Fibroblast of lung (primary cell): ENCODE data around the gene C20orf204. TPM values are rescaled to one million over a fixed set of nuclear protein-coding genes. Genes with fewer than 3 reads are reported as not detected.

Experiments used
- DNase-seq, 2 donors: peaks; one replicate each; pipeline versions ENCODE4 v3.0.0 to v3.0.0-alpha.2; 2010; ENCODE audit warnings: low read depth in 2 of 2
- H2AFZ ChIP-seq: 2 replicates; pipeline ENCODE4 v1.5.1; 2012; ENCODE audit warnings: low read length, control low read depth, inconsistent platforms
- H3K27ac ChIP-seq: 2 replicates; pipeline ENCODE4 v1.5.1; 2011; ENCODE audit warnings: low read length, control low read depth; ENCODE audit not compliant: insufficient read depth
- H3K27me3 ChIP-seq: 2 replicates; pipeline ENCODE4 v1.5.1; 2011; ENCODE audit warnings: mild to moderate bottlenecking, low read length; ENCODE audit not compliant: control insufficient read depth, insufficient read depth
- H3K36me3 ChIP-seq: 2 replicates; pipeline ENCODE4 v1.5.1; 2011; ENCODE audit warnings: low read length; ENCODE audit not compliant: control insufficient read depth, insufficient read depth
- H3K4me1 ChIP-seq: 2 replicates; pipeline ENCODE4 v1.5.1; 2011; ENCODE audit warnings: low read length; ENCODE audit not compliant: control insufficient read depth, insufficient read depth; ENCODE audit errors: extremely low read depth
- H3K4me2 ChIP-seq: 2 replicates; pipeline ENCODE4 v1.5.1; 2011; ENCODE audit warnings: low read length, control low read depth; ENCODE audit not compliant: insufficient read depth; ENCODE audit errors: extremely low read depth
- H3K4me3 ChIP-seq, 4 experiments: fragments of 200-600 bp in 1 of 4; sonication (generic) in 1 of 4; replicated peaks in 1 of 4; 2 replicates each; pipeline ENCODE4 v1.5.1; 2011 to 2016; ENCODE audit warnings: low read length in 4 of 4, low read depth in 3 of 4, mild to moderate bottlenecking in 3 of 4, control low read depth in 2 of 4, inconsistent platforms in 1 of 4, mixed read lengths in 1 of 4; ENCODE audit not compliant: insufficient read depth in 1 of 4; ENCODE audit errors: control extremely low read depth in 1 of 4
- H3K79me2 ChIP-seq: 2 replicates; pipeline ENCODE4 v1.5.1; 2012; ENCODE audit warnings: mild to moderate bottlenecking, low read length, inconsistent platforms; ENCODE audit not compliant: control insufficient read depth, insufficient read depth
- H3K9ac ChIP-seq: 2 replicates; pipeline ENCODE4 v1.5.1; 2011; ENCODE audit warnings: mild to moderate bottlenecking, low read length, control low read depth; ENCODE audit not compliant: insufficient read depth
- H3K9me3 ChIP-seq: 2 replicates; pipeline ENCODE4 v1.5.1; 2012; ENCODE audit warnings: low read depth, low read length; ENCODE audit not compliant: control insufficient read depth, insufficient read depth
- H4K20me1 ChIP-seq: 2 replicates; pipeline ENCODE4 v1.5.1; 2011; ENCODE audit warnings: low read length; ENCODE audit not compliant: control insufficient read depth, insufficient read depth; ENCODE audit errors: extremely low read depth
- EZH2 ChIP-seq: IDR thresholded peaks from 2 replicates; pipeline ENCODE4 v1.5.1; 2012; ENCODE audit warnings: low read length, control low read depth, mild to moderate bottlenecking; ENCODE audit errors: missing control alignments
- polyA plus RNA-seq, 2 donors: library from polyadenylated mRNA; depleted of rRNA in 1 of 2; stranded (reverse) in 1 of 2; unstranded in 1 of 2; fragments of >200 nt; gene quantifications; 2 replicates each; pipeline ENCODE4 v1.2.1, GENCODE V29; 2011 to 2012; ENCODE audit warnings: missing spikeins in 1 of 2
- total RNA-seq: library from RNA; depleted of rRNA; stranded (reverse); fragments of >200 nt; gene quantifications from 2 replicates; pipeline ENCODE4 v1.2.1, GENCODE V29; 2014
- TF ChIP-seq, protein P1 (sequence below), 2 donors: IDR thresholded peaks in 1 of 2; conservative IDR thresholded peaks in 1 of 2; 1 replicate in 1 of 2; 2 replicates in 1 of 2; pipeline ENCODE4 v1.5.1; 2011 to 2012; ENCODE audit warnings: low read length in 2 of 2, control low read depth in 1 of 2, inconsistent platforms in 1 of 2, low read depth in 1 of 2, mild to moderate bottlenecking in 1 of 2

C20orf204 gene
- total and polyA plus RNA-seq, 2 donors (not counting 1 experiment from before 2014, with no cell fraction given) = 0.02 to 0.66 TPM

DNA sequence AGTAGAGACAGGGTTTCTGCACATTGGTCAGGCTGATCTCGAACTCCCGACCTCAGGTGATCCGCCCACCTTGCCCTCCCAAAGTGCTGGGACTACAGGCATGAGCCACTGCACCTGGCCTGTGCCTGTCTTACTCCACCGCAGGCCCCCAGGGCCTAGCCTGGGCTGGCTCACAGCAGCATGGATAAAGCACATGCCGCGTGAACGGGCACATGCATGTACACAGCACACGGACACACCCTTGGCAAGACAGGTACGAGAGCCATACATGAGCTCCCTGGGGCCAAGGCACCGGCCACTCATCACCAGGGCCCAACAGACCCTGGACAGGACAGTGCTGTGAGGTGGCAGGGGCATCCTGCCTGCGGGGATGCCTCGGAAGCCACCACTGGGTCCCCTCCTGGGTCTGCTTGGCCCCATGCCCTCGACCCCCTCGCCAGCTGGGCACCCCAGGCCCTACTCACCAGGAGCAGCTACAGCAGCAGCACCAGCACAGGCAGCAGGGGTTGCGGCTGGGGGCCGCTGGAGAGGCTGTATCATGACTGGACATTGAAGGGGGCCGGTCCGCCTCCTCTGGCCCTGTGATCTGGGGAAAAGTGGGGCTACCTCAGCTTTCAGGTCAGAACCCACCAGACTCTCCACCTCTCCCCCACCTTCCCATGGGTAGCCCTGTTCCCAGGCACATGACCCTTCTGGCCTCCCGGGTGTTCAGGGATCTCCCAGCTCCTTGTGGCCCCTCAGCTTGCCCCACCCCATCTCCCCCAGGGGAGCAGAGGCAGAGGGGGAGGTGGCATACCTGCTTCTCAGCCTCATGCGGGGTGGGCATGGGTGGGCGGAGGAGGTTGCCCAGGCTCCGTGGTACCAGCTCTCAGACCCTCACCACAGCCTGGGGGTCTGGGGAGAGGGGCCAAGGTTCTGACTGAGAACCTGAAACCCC is 40.3 kb downstream of the C20orf204 start:
- H3K27ac ChIP-seq = no peak overlapping the region

DNA sequence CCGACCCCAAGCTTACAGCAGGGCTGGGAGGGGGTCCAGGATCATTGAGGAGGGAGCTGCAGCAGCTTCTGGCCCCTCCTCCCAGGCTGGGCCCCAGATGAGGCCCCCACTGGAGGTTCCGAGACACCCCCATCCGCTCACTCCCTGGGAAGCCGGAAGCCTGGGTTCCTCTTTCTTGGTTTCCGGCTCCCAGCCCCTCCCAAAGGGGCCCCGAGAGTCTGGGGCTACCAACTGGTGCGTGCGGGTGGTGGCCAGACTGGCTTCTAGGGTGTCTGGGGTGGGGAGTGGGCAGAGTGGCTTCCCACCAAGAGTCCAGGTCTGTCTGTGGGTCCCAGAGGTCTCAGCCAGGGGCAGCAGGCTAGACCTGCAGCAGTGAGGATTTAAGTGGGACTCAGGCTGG is 41.1 kb downstream of the C20orf204 start:
- H3K36me3 ChIP-seq = peaks cover 1% of the 10 kb centered on the region
- H4K20me1 ChIP-seq = no peaks in the 10 kb centered on the region
- no peak overlapping the region for H3K27ac ChIP-seq
- H3K4me2 ChIP-seq = no peak overlapping the region
- no peaks in the 10 kb centered on the region for H3K79me2 ChIP-seq
- no peak for DNase-seq
- no peak overlapping the region for H2AFZ ChIP-seq
- no peaks in the 10 kb centered on the region for H3K27me3 ChIP-seq
- H3K4me3 ChIP-seq = no peak overlapping the region
- TF ChIP-seq EZH2 = no peak
- TF ChIP-seq, protein P1, sequence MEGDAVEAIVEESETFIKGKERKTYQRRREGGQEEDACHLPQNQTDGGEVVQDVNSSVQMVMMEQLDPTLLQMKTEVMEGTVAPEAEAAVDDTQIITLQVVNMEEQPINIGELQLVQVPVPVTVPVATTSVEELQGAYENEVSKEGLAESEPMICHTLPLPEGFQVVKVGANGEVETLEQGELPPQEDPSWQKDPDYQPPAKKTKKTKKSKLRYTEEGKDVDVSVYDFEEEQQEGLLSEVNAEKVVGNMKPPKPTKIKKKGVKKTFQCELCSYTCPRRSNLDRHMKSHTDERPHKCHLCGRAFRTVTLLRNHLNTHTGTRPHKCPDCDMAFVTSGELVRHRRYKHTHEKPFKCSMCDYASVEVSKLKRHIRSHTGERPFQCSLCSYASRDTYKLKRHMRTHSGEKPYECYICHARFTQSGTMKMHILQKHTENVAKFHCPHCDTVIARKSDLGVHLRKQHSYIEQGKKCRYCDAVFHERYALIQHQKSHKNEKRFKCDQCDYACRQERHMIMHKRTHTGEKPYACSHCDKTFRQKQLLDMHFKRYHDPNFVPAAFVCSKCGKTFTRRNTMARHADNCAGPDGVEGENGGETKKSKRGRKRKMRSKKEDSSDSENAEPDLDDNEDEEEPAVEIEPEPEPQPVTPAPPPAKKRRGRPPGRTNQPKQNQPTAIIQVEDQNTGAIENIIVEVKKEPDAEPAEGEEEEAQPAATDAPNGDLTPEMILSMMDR (conservative IDR thresholded peaks at IDR 0.05 in 1 of 2, IDR thresholded peaks at IDR 0.05 in 1 of 2; ENCODE audit: low read depth in 1 of 2, low read length in 2 of 2) = no peak
- no peaks in the 10 kb centered on the region for H3K9me3 ChIP-seq
- peaks cover 5% of the 10 kb centered on the region for H3K4me1 ChIP-seq
- H3K9ac ChIP-seq = no peak overlapping the region

More for the DNA sequence above, 40.3 kb downstream of the C20orf204 start:
- Histone ChIP-seq H3K9me3 (no peaks in the 10 kb centered on the region), H2AFZ (no peak overlapping the region), H3K79me2 (no peaks in the 10 kb centered on the region), H3K4me1 (peaks cover 5% of the 10 kb centered on the region), H3K4me3 (no peak overlapping the region), H3K9ac (no peak overlapping the region), H3K27me3 (no peaks in the 10 kb centered on the region), H4K20me1 (no peaks in the 10 kb centered on the region), H3K4me2 (no peak overlapping the region), H3K36me3 (peaks cover 1% of the 10 kb centered on the region)
- no peak for DNase-seq
- TF ChIP-seq EZH2 = no peak
- TF ChIP-seq, protein P1 (conservative IDR thresholded peaks at IDR 0.05 in 1 of 2, IDR thresholded peaks at IDR 0.05 in 1 of 2; ENCODE audit: low read depth in 1 of 2, low read length in 2 of 2) = no peak

DNA sequence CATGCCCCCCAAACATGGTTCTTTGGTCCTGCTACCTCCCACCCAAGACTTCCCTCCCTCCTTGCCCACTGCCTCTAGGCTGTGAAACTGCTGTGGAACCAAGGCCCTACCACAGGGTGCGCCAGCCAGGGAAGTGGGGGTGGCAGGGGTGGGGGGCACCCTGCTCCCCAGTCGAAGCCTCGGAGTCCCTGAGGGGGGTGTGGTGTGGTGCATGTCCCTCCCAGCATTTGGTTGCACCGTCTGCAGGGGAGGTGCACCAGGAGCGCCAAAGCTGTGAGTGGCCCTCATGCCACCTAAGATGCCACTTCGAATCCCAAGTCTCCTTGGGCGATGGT is 41.5 kb downstream of the C20orf204 start:
- no peak overlapping the region for H3K4me3 ChIP-seq
- H3K9ac ChIP-seq = no peak overlapping the region
- TF ChIP-seq EZH2 = no peak
- TF ChIP-seq, protein P1 (conservative IDR thresholded peaks at IDR 0.05 in 1 of 2, IDR thresholded peaks at IDR 0.05 in 1 of 2; ENCODE audit: low read depth in 1 of 2, low read length in 2 of 2) = no peak
- H3K4me1 ChIP-seq = peaks cover 5% of the 10 kb centered on the region
- no peak for DNase-seq
- no peak overlapping the region for H2AFZ ChIP-seq
- H3K9me3 ChIP-seq = no peaks in the 10 kb centered on the region
- no peak overlapping the region for H3K4me2 ChIP-seq
- H3K27ac ChIP-seq = no peak overlapping the region
- H3K36me3 ChIP-seq = peaks cover 1% of the 10 kb centered on the region
- no peaks in the 10 kb centered on the region for H3K27me3 ChIP-seq
- H3K79me2 ChIP-seq = no peaks in the 10 kb centered on the region
- H4K20me1 ChIP-seq = no peaks in the 10 kb centered on the region
